ENCODE data around the gene OR2M4.
"Not testable (repeated sequence)": the region's sequence is repeated elsewhere in the genome, so short reads cannot be mapped to it uniquely, and the experiment has no call there.

The OR2M4 gene, protein sequence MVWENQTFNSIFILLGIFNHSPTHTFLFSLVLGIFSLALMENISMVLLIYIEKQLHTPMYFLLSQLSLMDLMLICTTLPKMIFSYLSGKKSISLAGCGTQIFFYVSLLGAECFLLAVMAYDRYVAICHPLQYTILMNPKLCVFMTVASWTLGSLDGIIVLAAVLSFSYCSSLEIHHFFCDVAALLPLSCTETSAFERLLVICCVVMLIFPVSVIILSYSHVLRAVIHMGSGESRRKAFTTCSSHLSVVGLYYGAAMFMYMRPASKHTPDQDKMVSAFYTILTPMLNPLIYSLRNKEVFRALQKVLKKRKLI

DNA sequence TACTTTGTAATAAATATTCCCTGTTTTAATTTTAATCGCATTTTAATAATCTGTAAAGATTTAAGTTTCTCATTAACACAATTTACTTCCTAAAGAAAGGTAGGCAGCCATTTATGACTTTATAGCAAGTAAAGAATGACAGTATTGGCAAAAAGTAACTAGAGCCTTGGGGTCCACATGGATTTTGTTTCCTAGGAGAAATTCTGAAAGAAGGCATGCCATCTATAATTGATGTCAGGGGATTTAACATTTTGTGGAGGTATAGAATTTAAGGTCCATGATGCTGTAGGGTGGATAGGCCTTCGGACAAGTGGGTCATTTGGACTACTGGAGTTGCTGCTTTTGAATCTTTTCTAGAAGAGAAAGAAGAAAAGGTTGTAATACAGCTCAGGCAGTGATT is at the start of gene OR2M4:
OR2M4 (plus strand) TSS at position 301 of the 400 bp plus-strand sequence. CDS start 7,512 bp downstream, outside the sequence.
- DNase-seq (ENCODE audit: low read depth, low spot score): no peak

DNA sequence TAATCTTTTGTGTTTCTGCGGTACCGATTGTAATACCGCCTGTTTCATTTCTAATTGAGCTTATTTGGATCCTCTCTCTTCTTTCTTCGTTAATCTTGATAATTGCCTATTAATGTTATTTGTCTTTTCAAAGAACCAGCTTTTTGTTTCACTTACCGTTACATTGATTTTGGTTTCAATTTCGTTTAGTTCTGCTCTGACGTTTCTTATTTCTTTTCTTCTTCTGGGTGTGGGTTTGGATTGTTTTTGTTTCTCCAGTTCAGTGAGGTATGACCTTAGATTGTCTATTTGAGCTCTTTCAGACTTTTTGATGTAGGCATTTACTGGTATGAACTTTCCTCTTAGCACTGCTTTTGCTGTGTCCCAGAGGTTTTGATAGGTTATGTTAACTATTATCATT is 47.2 kb upstream of the OR2M4 start:
- DNase-seq (ENCODE audit: low read depth, low spot score): no peak

DNA sequence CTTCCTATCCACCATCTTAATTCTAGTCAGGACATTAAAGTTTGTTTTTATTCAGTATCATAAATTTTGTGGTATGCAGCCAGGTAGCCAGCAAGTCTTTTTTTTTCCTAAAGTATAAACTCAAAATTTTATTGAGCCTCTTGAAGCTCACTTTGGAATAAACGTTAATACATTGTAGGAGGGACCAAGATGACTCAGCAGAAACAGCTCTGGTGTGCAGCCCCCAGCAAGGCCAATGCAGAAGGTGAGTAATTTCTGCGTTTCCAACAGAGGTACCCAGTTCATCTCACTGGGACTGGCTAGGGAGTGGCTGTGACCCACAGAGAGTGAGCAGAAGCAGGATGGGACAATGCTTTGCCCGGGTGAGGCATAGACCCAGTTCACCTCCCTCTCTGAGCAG is 43.9 kb upstream of the OR2M4 start:
- DNase-seq (ENCODE audit: low read depth, low spot score): no peak

DNA sequence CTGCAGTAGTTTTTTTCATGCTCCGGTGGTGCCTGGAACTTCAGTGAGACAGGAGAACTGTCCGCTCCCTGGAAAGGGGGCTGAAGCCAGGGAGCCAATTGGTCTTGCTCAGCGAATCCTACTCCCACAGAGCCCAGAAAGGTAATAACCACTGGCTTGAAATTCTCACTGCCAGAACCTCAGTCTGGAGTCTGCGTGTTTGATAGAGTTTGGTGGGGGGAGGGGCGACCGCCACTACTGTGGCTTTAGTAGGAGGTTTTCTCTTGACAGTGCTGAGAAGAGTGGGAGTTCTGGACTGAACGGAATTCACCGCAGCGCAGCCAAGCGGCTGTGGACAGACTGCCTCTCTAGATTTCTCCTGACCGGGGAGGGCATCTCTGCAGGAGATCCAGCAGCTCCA is 42.2 kb upstream of the OR2M4 start:
- DNase-seq (ENCODE audit: low read depth, low spot score): peak; percentile 2

DNA sequence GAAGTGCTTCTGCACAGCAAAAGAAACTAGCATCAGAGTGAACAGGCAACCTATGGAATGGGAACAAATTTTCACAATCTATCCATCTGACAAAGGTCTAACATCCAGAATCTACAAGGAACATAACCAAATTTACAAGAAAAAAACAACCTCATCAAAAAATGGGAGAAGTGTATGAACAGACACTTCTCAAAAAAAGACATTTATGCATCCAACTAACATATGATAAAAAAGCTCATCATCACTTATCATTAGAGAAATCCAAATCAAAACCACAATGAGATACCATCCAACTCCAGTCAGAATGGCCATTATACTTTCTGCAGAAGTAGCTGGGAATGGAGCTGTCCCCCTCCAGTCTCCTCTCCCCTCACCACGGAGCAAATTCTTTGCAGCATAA is 37.1 kb upstream of the OR2M4 start:
- DNase-seq (ENCODE audit: low read depth, low spot score): no peak

DNA sequence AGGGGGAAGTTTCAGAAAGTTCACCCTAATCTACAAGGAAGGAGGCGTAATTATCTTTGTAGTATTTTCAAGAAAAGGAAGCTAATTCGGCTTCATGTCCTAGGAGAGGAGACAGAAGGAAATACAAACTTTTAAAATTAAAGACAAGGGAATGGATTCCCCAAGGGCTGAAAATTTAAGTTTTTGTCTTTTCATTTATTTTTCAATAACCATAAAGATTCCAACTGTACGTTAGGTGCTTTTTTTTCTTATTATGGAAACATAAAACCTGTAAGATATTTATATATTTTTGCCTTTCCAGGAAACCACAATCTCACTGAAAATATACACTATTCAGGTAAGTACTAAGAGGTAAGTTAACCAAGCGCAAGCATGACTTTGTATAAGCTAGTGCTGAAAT is 34.3 kb upstream of the OR2M4 start, which contains the start of gene OR2M3:
OR2M3 (plus strand) TSS at position 301 of the 400 bp plus-strand sequence. CDS start 5,803 bp downstream, outside the sequence.
- no peak for DNase-seq (ENCODE audit: low read depth, low spot score)

DNA sequence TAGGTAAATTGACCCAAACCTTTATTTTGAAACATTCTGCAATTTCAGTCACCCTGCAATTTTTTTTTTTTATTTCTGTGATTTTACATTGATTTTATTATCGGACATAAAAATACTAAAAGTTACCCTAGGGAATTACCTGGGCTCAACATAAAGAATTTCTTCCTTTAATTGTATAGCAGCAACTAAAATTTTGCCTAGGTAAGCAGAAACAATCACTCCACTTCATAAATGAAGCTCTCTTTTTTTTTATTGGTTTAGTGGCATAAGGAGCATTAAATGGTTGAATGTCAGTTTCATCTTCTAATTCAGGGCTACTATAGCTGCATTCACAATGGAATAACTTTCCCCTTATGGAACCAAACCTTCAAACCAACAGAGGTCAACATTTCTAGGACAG is 15.3 kb upstream of the OR2M4 start:
- DNase-seq (ENCODE audit: low read depth, low spot score): no peak

DNA sequence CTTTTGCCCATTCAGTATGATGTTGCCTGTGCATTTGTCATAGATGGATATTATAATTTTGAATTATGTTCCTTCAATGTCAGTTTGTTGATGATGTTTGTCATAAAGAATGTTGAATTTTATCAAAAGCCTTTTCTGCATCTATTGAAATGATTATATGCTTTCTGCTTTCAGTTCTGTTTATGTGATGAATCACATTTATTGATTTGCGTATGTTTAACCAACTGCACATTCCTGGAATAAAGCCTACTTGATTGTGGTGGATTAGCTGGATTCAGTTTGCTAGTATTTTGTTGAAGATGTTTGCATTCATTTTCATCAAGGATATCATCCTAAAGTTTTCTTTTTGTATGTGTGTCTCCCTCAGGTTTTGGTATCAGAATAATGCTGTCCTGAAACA is 5.7 kb upstream of the OR2M4 start:
- no peak for DNase-seq (ENCODE audit: low read depth, low spot score)

DNA sequence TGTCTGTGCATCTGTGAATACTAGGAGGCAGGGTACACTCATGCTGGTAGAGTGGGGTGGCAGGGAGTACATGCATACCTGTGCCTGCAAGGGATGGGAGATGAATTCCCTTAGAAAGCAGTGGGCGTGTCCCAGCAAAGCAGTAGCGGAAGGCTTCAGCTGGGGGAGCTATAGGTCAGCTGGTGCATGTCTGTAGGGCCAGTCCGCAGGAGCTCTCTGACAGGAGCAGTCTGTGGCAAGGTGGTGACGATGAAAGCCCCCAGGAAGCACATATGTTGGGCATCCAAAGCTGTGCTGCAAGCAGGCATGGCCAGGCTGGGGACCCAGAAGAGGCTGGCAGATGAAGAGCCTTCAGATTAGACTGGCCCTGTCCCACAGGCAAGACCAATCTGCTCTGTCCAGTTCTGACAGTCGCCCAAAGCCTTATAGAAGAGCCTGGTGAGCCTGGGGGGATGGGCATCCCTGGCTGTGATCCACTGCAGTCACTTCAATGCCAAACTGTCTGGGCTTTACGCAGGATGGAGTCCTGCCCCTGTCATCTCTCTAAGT is 1.8 kb upstream of the OR2M4 start:
- DNase-seq (ENCODE audit: low read depth, low spot score): no peak

DNA sequence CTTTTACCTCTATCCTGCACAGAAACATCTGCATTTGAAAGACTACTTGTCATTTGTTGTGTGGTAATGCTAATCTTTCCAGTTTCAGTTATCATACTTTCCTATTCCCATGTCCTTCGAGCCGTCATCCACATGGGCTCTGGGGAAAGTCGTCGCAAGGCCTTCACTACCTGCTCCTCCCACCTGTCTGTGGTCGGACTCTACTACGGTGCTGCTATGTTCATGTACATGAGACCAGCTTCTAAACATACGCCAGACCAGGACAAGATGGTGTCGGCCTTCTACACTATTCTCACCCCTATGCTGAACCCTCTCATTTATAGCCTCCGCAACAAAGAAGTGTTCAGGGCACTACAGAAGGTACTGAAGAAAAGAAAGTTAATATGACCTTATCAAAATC is 8.3 kb downstream of the OR2M4 start:
- no peak for DNase-seq (ENCODE audit: low read depth, low spot score)

DNA sequence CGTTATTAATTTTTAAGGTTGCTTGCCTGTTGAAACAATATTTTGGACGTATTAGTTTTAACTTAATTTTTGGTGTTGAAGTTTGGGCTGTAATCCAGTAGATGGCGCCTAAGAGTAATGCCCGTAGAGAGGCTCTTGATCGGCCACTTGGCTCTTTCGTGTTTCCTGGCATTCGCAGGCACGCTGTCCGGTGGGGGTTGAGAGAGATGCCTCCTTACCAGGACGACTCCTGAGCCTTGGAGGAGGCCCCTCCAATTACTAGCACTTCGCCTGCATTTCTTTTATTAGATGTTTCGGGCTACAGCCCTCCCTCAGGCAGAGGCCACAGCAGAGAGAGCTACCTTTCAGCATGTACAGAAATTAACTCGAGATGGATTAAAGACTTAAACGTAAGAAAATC is 12.0 kb downstream of the OR2M4 start:
- peak; percentile 25 for DNase-seq (ENCODE audit: low read depth, low spot score)

DNA sequence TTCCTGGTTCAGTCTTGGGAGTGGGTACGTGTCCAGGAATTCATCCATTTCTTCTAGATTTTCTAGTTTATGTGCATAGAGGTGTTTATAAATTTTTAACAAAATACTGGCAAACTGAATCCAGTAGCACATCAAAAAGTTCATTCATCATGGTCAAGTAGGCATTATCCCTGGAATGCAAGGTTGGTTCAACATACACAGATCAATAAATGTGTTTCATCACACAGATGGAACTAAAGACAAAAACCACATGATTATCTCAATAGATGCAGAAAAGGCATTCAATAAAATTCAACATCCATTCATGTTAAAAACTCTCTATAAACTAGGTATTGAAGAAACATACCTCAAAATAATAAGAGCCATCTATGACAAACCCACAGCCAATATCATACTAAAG is 28.1 kb downstream of the OR2M4 start:
- not testable (repeated sequence) for DNase-seq (ENCODE audit: low read depth, low spot score)

DNA sequence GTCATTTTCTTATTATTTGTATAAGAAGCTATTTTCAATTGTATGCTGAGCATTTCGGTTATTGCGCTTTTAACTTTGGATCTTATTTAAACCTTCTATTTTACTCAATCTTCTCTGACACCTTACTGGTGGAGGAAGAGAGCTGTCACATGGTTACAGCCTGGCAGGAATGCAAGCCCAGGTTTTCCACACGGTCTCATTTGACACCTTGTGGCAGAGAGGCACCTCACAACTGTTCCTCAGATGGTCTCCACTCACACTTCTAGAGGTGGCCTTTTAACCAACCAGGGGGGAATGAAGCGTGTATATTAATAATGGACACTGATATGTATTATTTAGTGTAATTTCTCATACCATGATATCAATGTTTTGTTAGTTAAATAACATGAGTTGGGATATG is 37.0 kb downstream of the OR2M4 start:
- no peak for DNase-seq (ENCODE audit: low read depth, low spot score)

DNA sequence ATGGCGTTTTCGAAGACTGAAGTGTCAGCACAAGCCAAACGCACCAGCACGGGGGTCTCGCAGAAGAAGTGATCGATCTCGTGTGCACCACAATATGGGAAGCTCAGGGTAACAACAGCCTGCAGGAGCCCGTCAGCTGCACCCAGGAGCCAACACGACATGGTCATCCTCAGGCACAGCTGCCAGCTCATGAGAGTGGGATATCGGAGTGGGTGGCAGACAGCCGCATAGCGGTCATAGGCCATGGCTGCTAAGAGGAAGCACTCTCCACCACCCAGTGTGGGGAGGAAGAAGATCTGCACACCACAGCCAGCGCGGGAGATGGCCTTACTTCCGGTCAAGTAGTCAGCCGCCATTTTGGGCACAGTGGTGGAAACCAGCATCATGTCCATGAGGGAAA is 42.0 kb downstream of the OR2M4 start:
- DNase-seq (ENCODE audit: low read depth, low spot score): not testable (repeated sequence)

DNA sequence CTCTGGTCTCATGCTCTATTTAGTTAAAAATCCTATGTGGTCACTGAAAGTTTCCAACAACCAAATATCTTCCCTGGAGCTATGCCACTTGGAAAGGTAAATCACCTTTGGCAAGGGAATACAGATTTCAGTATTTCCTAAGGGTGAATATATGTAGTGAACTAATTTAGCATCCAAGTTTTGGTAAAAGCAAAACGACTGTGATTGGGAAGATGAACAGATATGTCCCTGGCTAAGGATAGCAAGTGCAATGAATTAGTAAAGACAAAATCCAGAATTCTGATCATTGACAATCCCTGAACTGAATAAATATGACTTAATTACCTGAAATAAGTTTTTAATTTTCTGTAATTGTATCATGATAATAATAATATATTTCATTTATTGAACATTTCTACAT is 46.7 kb downstream of the OR2M4 start, which contains the start of gene OR2T33:
OR2T33 (minus strand) TSS at position 101 of the 400 bp plus-strand sequence. CDS start 4,162 bp downstream, outside the sequence.
- no peak for DNase-seq (ENCODE audit: low read depth, low spot score)

DNA sequence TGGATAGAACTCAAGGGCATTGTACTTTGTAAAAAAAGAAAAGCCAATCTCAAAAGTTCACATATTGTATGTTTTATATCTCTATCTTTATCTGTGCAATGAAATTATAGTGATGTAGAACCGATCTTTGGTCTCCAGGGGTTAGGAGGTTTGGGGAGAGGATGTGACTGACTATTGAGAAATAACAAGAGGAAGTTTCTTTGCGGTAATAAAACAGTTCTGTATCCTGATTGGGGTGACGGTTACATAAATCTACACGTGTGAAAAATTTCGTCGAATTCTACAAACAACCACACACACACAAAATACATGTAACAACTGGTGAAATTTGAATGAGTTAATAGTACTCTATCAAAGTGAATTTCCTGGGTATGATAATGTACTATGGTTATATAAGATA is 57.2 kb downstream of the OR2M4 start:
- DNase-seq (ENCODE audit: low read depth, low spot score): no peak
